K562 (cell line): Measurements from ENCODE around the gene SMAD3. TPM values are rescaled to one million over a fixed set of nuclear protein-coding genes. Genes with fewer than 3 reads are reported as not detected.
A peak's percentile ranks its signal among the peaks of the same experiment; 100 is the strongest.

ENCODE experiments used
- ATF6 ChIP-seq: sonication (generic); formaldehyde crosslinking; IDR thresholded peaks from 2 replicates; pipeline ENCODE4 v1.4.0; 2020; ENCODE audit warnings: mild to moderate bottlenecking, missing genetic modification reagents
- CEBPB ChIP-seq: fragments of 450-650 bp; IDR thresholded peaks from 2 replicates; pipeline ENCODE4 v1.6.1; 2016; ENCODE audit warnings: missing genetic modification characterization, missing compliant biosample characterization
- FOXP4 ChIP-seq: sonication (generic); formaldehyde crosslinking; IDR thresholded peaks from 2 replicates; pipeline ENCODE4 v1.8.0; 2022; ENCODE audit warnings: mild to moderate bottlenecking, missing genetic modification reagents, borderline replicate concordance
- KAT8 ChIP-seq: fragments of 450-650 bp; IDR thresholded peaks from 2 replicates; pipeline ENCODE4 v1.6.1; 2016; ENCODE audit warnings: low read depth, mild to moderate bottlenecking
- NFRKB ChIP-seq: fragments of 450-650 bp; IDR thresholded peaks from 2 replicates; pipeline ENCODE4 v1.6.1; 2016; ENCODE audit warnings: low read depth
- NKRF ChIP-seq: fragments of 450-650 bp; IDR thresholded peaks from 2 replicates; pipeline ENCODE4 v1.6.1; 2016; ENCODE audit warnings: borderline replicate concordance
- NR2C1 ChIP-seq, 2 experiments: fragments of 450-650 bp; IDR thresholded peaks; 2 replicates each; pipeline ENCODE4 v1.6.1; 2017; ENCODE audit warnings: mild to moderate bottlenecking in 2 of 2, antibody characterized with exemption in 1 of 2, inconsistent platforms in 1 of 2, missing compliant biosample characterization in 1 of 2, missing genetic modification characterization in 1 of 2
- NR3C1 ChIP-seq: sonication (generic); formaldehyde crosslinking; IDR thresholded peaks from 2 replicates; pipeline ENCODE4 v1.8.1; 2022; ENCODE audit warnings: missing genetic modification reagents
- RBFOX2 ChIP-seq: fragments of 200-400 bp; formaldehyde crosslinking; IDR thresholded peaks from 2 replicates; pipeline ENCODE4 v1.6.1; 2017; ENCODE audit warnings: low read depth, mild to moderate bottlenecking, low read length, moderate library complexity
- SFPQ ChIP-seq: fragments of 200-400 bp; formaldehyde crosslinking; IDR thresholded peaks from 2 replicates; pipeline ENCODE4 v1.6.1; 2017; ENCODE audit warnings: mild to moderate bottlenecking, low read depth, low read length, moderate library complexity
- USF1 ChIP-seq: sonication (generic); formaldehyde crosslinking; IDR thresholded peaks from 2 replicates; pipeline ENCODE4 v1.9.0; 2022; ENCODE audit warnings: mild to moderate bottlenecking, missing genetic modification reagents
- ZNF134 ChIP-seq: fragments of 250-450 bp; sonication (Bioruptor Pico); conservative IDR thresholded peaks from 2 replicates; pipeline ENCODE4 v1.4.0; 2020
- ZNF695 ChIP-seq: fragments of 450-650 bp; formaldehyde crosslinking; IDR thresholded peaks from 2 replicates; pipeline ENCODE4 v1.4.0; 2020; ENCODE audit warnings: mild to moderate bottlenecking, moderate library complexity
- polyA plus RNA-seq, 8 experiments: library from polyadenylated mRNA; depleted of rRNA in 4 of 8; stranded (reverse) in 5 of 8; unstranded in 3 of 8; fragments of >200 nt; fragmentation: Nextera tagmentation in 2 of 8; fragmentation: Illumina TruSeq in 1 of 8; extraction: Ambion mirVana in 2 of 8; extraction: Trizol in 1 of 8; gene quantifications; 2 replicates each; pipeline versions ENCODE4 v1.2.1 to v1.2.3, GENCODE V29; 2011 to 2014; ENCODE audit warnings: inconsistent platforms in 1 of 8, missing spikeins in 1 of 8
- total RNA-seq, 7 experiments: library from RNA; depleted of rRNA in 6 of 7; stranded (reverse); fragments of >200 nt in 6 of 7; fragmentation: Illumina TruSeq in 2 of 7; extraction: Trizol in 2 of 7; gene quantifications; 2 replicates each; pipeline versions ENCODE4 v1.2.1 to v1.2.3, GENCODE V29; 2011 to 2021; ENCODE audit warnings: low replicate concordance in 1 of 7

Gene SMAD3
- total and polyA plus RNA-seq, 9 of the 15 experiments (the other 6 are each of a cell fraction or from before 2014, with no cell fraction given) = 4.3 to 39.2 (median 11.1) TPM

- TF ChIP-seq ATF6 (CRISPR knock-in tag) (peak; percentile 37; the same call in 1 of the 2 replicates), CEBPB (peak; percentile 73), ZNF134 (CRISPR knock-in tag) (no peak), SFPQ (no peak), NKRF (0 out of 2 replicates have a peak, but pooled peaks have one; percentile 6), NFRKB (0 out of 2 replicates have a peak, but pooled peaks have one; percentile 31), FOXP4 (CRISPR knock-in tag) (no peak), NR3C1 (CRISPR knock-in tag) (no peak), USF1 (CRISPR knock-in tag) (no peak), ZNF695 (CRISPR knock-in tag) (no peak), KAT8 (no peak), NR2C1 (IDR thresholded peaks at IDR 0.05) (no peak), NR2C1 (tag; IDR thresholded peaks at IDR 0.05) (no peak), RBFOX2 (0 out of 2 replicates have a peak, but pooled peaks have one; percentile 8)
Measured at GRCh38 chr15:67090297-67091070, 25.1 kb downstream of the SMAD3 start (continued).
